GM18951 (cell line): ENCODE data around the gene TCAF2.
"Not testable (repeated sequence)": the region's sequence is repeated elsewhere in the genome, so short reads cannot be mapped to it uniquely, and the experiment has no call there.

Experiments used
- in situ Hi-C: fragments of 300-500 bp; cut with MboI; formaldehyde crosslinking; loops from one replicate; pipeline ENCODE4 v1.12.0; 2022; ENCODE audit warnings: low sequenced_read_pairs, mixed read lengths, inconsistent platforms; ENCODE audit not compliant: unreplicated experiment

TCAF2 gene

DNA sequence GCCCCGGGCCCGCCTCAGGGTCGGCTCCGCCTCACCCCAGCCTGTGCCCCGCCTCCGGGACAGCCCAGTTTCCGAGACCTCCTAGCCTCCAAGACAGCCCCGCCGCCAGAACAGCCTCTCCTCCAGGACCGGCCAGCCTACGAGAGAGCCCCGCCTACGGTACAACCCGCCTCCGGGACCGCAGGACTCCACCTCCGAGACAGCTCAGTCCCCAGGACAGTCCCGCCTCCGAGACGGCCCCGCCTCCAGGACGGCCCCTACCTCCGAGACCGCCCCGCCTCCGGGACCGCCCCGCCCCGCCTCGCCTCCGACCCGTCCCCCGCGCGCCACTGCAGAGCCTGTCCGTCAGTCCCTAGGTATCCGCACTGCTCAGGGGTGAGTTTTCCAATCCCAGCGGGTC is at the start of gene TCAF2:
Gene TCAF2, plus strand, starts transcription at position 329 of the 400 bp plus-strand sequence.
- in situ Hi-C loops = not testable (repeated sequence)

DNA sequence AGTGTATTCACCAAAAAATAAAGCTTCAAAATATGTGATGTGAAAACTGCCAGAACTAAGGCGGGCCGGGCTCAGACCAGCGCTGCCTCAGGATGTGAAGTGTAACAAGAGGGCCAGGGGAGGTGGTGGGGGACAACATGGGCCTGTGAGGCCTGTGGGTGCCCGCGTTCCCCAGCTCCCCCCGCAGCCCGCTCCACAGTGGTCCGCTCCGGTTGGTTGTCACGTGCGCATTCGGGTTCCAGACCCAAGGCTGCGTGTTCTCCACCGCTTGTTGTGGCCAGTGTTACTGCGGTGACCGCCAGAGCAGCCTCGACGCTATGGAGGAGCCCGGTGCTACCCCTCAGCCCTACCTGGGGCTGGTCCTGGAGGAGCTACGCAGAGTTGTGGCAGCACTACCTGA is 49.3 kb upstream of the TCAF2 start, which contains the start of gene CTAGE15:
Gene CTAGE15, plus strand, starts transcription at position 301 of the 400 bp plus-strand sequence. Its CDS starts 17 bp downstream, at position 318.
- in situ Hi-C loops = not testable (repeated sequence)

DNA sequence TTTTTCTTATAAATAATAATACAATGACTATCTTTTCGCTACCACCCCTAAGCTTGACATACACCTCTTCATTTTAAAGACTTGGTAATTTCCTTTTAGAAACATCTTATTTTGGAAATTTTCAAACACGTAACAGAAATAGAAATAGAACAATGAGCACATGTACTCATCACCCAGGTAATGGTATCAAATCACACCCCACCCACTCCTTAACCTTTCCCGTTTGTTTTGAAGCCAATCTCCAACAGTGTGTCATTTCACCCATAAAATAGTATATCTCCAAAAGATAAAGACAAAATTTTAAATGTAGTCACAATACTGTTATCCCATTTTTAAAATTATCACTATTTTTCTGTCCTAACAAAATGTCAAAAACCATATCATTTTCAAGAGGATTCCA is 32.6 kb upstream of the TCAF2 start:
- in situ Hi-C loops = not testable (repeated sequence)

DNA sequence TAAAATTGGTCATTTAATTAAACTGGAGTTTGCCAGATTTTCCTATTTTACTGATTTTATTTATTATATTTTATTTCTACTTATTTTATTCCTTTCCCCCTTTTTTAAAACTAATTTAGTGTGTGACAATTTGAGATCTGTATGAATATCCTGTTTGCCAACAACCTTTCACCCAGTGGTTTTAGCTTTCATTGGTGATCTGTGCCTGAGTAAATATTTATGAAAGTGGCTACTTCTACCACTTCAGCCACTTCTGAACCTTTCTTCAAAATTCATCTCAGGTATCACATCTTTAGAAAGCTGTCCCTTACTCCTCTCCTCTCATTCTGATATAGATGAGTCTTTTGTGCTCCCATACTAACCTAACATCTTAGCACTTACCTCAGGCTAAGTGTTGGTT is 30.9 kb upstream of the TCAF2 start:
- in situ Hi-C loops = not testable (repeated sequence)

DNA sequence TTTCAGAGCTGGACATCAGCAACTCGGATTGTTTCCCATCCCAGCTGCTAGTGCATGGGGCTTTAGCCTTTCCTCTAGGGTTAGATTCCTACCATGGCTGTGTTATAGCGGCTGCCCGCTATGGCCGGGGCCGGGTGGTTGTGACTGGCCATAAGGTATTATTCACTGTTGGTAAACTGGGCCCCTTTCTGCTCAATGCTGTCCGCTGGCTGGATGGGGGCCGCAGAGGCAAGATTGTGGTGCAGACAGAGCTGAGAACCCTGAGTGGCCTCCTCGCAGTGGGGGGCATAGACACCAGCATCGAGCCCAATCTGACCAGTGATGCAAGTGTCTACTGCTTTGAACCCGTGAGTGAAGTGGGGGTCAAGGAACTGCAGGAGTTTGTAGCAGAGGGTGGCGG is 22.7 kb upstream of the TCAF2 start:
- in situ Hi-C loops = not testable (repeated sequence)

DNA sequence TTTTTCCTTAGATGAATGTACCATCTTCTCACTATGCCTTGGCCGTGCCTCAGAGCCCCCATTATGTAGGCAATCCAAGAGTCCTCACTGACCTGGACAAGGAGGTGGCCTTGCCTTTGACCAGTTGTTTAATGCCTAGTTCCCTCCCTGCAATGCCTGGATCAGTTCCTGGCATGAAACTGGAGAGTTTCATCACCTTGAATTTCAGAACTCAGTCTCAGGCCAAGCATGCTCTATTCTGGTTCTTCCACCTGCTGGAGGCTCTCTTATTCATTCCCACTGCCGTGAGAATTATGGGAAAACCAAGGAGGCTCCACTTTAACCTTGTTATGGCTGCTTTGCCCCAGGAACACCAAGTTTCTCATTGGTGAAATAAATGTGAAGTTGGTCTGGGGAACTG is 17.2 kb upstream of the TCAF2 start:
- in situ Hi-C loops = not testable (repeated sequence)

DNA sequence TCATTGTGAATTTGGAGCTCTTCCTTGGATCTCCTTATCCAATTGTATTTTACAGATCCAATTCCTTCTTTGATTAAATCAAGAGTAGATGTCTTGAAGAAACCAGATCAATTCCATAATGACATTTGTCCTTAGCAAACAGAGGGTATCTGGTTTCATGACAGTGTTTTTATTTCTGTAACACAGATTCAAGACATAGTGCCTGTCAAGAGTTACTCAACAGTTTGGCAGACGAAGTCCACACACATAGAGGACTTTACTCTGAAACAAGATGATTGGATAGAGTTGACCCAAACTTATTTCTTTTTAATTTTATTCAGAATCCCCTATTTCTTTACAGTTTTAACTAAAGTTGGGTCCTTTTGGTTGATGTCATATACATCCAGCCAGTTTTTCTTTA is 14.7 kb upstream of the TCAF2 start:
- in situ Hi-C loops = not testable (repeated sequence)

DNA sequence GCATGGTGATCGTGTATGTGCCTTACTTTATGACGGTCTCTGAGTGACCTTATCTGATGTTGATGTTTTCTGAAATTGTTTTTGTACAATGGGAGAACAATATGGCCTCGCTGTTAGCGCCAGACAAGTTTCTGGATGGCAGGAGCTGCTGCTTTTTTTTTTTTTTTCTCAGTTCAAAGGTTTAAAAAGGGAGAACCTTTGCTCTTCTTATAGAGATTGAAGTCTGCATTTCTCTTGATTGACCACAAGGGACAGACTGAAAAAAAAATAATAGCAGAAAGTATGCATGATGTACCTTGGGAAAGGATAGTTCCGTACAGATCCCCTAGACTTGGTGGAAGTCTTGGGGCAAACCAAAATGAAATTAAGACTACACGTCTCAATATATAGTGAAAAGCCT is 5.2 kb upstream of the TCAF2 start:
- in situ Hi-C loops = not testable (repeated sequence)

DNA sequence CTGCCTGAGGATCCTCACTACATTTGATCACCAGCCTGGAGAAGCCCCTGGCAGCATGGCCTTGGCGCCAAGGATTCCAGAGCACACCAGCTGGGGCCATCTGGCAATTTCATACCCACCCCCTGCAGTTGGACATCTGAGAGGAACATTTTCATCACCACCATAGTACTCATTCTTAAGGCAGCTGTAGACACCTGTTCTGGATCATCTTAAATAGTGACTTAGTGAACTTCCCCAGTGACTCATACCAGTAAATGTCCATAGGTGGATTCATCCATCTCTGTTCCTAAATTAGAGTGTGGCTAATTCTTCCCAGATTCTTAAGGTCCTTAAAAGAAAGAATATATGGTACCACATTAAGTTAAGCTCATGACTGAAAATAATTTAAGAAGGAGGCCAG is 3.6 kb upstream of the TCAF2 start:
- in situ Hi-C loops = not testable (repeated sequence)

DNA sequence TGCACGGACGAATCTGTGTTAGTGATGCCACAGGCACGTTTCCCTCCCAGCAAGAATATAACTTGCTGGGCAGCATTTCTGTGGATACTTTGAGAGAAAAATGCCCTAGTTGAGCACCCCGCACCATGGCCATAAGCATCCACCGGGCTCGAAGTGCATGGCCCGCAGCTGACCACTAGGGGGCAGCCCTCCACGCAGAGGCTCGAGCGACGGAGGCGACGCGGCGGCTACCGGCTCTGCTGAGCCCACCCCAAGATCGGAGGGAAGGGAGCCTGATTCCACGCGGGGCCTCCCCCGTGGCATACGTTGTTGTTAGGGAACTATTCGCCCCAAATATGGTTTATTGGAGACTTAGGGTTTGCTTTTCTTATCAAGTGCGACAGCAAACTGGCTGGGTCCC is 716 bp upstream of the TCAF2 start:
- in situ Hi-C loops = not testable (repeated sequence)

DNA sequence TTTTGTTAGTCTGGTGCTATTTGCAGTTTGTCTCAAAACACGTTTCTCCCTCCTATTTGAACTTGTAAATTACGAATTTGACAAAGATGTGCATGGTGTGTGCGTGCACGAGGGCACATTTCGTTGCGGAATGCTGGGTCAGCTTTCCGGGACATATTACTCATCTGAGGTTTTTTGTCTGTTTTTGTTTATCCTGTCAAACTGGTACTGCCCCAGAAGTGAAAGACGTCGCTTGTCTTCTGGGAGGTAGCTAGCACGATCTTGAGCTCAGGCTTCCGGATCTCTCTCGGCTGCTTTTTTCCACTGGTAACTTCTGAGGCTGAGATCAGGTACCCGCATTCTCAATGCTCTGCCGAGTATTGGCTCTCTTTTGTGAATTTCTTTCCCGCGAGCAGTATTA is 401 bp downstream of the TCAF2 start:
- in situ Hi-C loops = not testable (repeated sequence)

DNA sequence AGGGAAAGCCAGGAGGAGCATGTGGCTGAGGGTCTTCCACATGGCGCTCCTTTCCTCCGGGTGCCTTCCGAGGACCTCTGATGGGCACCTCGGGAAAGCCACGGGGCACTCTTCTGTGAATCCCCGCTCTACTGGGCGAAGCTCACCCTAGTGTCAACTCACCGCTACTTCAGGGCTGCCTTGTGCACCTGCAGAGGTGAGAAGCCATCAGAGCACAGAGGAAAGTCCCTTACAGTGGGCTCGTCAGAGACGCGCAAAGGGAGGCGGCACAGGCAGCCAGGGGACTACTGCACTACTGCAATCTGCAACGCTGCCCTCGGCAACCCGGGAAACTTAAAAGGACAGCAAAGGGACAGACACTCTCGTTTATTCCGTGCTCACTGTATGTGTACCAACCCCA is 1.4 kb downstream of the TCAF2 start:
- in situ Hi-C loops = not testable (repeated sequence)

DNA sequence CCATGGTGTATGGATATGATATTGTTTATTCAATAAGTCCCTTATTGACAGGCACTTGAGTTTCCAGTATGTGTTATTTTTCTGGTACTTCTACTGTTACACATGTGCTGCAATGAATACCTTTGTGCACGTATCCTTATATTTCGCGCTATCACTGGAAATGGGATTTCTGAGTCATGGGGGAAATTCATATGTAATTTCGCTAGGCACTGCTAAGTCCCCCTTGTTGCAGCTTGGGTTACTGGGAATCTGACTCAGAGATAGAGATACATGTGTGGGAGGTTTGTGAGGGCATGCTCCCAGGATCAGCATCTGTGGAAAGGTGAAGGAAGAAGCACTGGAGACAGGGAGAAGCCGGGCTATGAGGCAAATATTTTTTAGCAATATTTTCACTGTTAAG is 9.9 kb downstream of the TCAF2 start:
- in situ Hi-C loops = not testable (repeated sequence)

DNA sequence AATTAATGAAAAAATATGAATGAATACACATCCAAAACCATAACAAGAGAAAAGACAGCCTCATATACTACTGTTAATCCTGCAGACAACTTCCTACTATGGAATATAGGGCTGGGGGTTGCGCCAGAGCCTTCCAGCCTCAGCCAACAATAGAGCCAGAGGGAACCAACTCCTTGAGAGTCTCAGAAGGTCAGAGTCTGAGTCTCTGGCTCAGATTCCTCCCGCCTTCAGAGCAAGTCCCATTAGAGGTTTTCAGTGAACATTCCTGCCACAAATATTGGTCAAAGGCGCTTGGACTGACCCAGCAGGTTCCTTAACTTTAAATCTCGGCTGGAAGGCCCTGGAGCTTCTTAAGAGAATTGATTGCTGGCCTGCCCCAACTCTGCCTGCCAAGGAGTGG is 11.7 kb downstream of the TCAF2 start:
- in situ Hi-C loops = not testable (repeated sequence)

DNA sequence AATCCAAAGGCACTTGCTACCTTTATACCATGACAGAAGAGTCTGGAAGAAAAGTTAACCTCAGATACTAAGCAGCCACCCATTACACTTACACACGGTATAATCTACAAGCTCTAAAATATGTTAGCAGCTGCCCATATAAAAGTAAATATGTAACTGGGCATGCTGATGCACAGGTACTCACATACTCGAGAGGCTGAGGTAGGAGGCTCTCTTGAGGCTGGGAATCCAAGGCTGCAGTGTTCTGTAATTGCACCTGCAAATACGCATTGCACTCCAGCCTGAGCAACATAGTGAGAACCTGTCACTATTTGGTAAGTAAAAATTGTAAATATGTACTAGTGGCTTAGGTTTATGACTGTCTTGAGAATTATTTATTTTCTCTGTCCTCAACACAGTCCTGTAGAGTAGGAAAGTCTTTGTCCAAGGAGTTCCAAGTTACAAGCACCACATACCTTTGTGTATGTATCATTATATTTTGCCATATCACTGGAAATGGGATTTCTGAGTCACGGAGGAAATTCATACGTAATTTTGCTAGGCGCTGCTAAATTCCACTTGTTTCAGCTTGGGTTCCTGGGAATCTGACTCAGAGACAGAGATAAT is 12.3 kb downstream of the TCAF2 start:
- in situ Hi-C loops = not testable (repeated sequence)

DNA sequence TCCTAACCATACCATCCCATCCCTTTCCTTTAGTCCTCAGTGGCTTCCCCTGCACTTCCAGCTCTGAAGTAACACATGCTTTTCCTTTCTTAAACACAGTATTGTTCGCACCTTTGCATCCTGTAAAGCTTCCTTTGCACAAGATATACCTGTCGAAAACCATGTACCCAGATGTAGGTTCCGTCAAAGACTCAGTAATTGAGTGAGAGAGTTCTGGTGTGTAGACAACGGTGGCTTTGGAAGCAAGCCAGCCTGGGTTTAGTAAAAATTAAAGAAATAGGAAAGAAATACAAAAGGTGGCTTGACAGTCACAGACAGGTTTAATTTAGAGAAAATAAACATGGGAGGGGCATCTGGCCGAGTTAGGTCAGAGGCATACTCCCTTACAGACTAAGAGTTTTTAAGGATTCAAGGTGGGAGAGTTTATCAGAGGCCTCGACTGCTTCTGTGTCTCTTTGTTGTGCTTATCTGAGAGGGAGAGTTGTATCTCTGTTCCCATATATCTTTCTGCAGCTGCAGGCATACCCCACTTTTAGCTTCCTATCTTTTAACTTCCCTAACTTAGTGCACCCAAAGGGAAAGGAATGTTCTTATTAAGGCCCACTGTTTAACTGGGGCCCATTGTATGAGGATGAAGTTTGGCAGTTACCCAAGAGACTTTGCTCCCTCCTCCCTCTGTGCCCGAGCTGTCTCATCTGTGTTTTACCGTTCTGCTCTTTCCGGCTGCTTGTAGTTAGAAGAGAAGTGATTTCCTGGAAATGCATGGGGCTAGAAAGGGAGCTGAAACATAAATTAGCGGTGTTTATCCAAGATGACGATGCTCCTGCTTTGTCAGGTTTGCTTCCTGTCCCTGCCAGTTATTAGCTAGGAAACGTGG is 14.8 kb downstream of the TCAF2 start:
- in situ Hi-C loops = not testable (repeated sequence)

DNA sequence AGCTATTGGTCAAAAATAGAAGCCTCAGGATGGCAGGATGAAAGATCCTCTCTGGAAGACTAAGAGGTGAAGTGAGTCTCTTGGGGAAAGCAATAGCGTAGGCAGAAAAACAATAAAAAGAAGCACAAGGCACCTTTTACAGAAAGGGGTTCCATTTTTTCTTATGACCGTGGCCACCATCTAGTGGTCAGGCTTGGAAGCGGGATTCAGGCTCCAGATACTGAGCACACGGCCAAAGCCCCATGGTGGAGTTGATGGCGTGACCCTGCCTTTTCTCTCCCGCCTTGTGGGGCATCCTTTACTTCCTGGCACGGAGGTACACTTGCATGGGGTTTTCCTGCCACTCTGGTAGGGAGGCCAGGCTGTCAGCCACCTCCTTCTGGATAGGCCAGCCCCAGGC is 18.6 kb downstream of the TCAF2 start:
- in situ Hi-C loops = not testable (repeated sequence)

DNA sequence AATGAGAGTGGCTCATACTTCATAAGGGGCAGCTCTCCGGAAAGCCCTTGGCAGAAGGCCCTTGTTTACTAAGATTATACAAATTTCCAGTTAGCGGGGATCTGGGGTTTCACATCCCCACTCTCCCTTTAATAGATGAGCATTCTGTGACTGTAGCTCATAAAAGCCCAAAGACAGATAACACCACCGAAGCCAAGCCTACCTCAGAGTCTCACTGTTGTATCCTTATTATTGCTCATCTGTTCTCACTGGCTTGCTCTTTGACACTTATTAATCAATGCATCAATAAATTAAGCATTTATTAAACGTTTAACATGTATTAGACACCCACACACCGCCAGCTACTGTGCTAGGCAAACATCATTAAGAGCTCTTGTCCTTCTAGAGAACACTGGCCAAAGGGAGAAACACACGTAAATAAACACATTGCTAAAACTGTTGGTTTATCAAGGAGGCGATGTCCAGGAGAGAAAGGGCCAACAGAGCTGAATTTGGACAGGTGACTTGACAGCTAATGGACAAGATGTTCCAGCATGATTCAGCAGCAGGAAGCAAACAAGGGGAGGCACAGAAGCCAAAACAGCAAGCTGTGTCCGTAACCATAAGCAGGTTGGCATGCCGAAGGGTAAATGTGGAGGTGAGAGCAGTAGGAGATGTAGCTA is 19.9 kb downstream of the TCAF2 start:
- in situ Hi-C loops = not testable (repeated sequence)

DNA sequence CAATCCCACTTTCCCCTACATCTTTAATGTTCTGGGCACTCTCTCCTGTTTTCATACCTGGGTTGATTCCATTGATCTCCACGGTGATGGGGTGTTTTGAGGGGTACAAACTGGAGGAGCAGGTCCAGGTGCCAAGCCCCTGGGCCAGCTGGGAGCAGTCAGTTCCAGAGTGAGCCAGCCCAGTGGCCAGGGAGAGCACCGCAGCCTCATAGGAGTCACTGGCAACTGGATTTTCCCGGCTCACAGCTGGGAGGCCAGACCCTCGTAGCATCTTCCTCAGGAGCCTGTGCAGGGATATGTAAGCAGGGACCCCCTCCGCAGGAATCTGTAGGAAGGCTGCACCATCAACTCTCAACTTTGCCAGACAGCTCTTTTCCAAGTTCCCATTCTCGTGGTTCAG is 25.8 kb downstream of the TCAF2 start:
- in situ Hi-C loops = not testable (repeated sequence)

DNA sequence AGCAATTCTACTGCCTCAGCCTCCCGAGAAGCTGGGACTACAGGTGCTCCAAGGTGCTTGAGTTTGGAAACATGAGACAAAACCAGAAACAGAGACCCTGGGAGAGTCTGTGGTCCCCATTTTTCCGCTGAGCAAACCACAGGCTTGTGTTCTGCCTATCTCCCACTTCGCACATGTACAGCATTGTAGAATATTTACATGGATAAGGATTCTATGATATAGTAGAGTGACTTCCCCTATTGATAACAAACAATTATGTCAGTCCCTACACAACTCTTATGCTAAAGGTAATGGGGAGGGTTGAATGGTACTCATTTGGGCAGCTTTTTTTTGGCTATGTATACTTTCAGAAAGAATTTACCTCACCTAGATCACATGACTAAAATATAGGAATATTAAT is 29.1 kb downstream of the TCAF2 start:
- in situ Hi-C loops = not testable (repeated sequence)

DNA sequence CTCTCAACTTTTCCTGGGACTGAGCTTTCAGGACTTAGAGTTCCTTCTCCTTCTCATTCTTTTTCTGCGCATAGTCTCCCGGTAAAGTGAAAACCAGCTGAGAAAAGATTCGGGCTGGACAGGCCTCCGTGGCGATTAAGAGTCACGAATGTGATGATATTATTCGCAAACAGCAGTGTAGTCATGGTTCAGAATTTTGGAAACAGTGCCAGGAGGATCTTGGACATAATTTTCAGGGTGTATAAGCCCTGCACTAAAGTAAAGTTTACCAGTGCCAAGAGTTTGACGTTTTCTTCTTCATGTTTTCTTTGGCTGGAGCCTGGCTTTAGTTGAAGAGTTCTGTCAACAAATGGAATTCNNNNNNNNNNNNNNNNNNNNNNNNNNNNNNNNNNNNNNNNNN is 29.7 kb downstream of the TCAF2 start:
- in situ Hi-C loops = not testable (repeated sequence)
